ENCODE results near the gene BORCS6.

DNA sequence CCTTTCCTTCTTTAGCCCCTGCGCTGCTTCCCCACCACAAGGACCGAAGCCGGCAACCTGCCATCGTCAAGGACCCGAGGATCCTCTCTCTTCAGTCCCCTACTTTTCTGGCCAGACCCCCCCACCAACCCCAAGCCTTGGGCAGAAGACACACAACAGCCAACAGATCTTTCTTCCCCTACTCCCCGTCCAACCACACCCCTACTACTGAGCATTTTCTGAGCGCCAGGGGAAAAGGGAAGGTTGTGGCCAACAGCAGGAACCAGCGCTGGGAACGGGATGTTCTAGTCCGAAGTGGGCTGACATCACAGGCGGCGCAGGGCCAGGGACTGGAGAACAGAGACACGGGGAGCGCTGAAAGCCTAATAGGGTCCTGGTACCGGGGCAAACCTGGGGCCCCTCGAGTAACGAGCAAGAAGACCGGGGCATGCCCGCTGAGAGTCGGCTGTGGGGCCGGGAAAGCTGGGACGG, 38.3 kb downstream of the BORCS6 start:
- TF ChIP-seq, protein P1, sequence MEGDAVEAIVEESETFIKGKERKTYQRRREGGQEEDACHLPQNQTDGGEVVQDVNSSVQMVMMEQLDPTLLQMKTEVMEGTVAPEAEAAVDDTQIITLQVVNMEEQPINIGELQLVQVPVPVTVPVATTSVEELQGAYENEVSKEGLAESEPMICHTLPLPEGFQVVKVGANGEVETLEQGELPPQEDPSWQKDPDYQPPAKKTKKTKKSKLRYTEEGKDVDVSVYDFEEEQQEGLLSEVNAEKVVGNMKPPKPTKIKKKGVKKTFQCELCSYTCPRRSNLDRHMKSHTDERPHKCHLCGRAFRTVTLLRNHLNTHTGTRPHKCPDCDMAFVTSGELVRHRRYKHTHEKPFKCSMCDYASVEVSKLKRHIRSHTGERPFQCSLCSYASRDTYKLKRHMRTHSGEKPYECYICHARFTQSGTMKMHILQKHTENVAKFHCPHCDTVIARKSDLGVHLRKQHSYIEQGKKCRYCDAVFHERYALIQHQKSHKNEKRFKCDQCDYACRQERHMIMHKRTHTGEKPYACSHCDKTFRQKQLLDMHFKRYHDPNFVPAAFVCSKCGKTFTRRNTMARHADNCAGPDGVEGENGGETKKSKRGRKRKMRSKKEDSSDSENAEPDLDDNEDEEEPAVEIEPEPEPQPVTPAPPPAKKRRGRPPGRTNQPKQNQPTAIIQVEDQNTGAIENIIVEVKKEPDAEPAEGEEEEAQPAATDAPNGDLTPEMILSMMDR (IDR thresholded peaks at IDR 0.05): no peak
- TF ChIP-seq POLR2A (IDR thresholded peaks at IDR 0.05): peak in 1 of 2 donors; percentile 29

Data from Peyer's patch (tissue), 4 donors.